SJSA1 (cell line): ENCODE measurements around the gene HTRA1. TPM values are rescaled to one million over a fixed set of nuclear protein-coding genes. Genes with fewer than 3 reads are reported as not detected.

Experiments used
- DNase-seq, 2 experiments: peaks; one replicate each; pipeline ENCODE4 v3.0.0-alpha.2; 2015 to 2020; ENCODE audit warnings: low spot score in 2 of 2, low read depth in 1 of 2
- H3K27ac ChIP-seq: fragments of 250-450 bp; sonication (Bioruptor Pico); 2 replicates; pipeline ENCODE4 v1.5.1; 2020; ENCODE audit warnings: mild to moderate bottlenecking, moderate library complexity
- H3K27me3 ChIP-seq: fragments of 250-450 bp; sonication (Bioruptor Pico); replicated peaks from 2 replicates; pipeline ENCODE4 v1.5.1; 2020; ENCODE audit warnings: mild to moderate bottlenecking, moderate library complexity
- H3K36me3 ChIP-seq: fragments of 250-450 bp; sonication (Bioruptor Pico); 2 replicates; pipeline ENCODE4 v1.5.1; 2020; ENCODE audit warnings: mild to moderate bottlenecking
- H3K4me1 ChIP-seq: fragments of 250-450 bp; sonication (Bioruptor Pico); replicated peaks from 2 replicates; pipeline ENCODE4 v1.6.1; 2021; ENCODE audit warnings: mild to moderate bottlenecking
- H3K4me3 ChIP-seq: fragments of 250-450 bp; sonication (Bioruptor Pico); 2 replicates; pipeline ENCODE4 v1.5.1; 2020; ENCODE audit warnings: mild to moderate bottlenecking
- H3K9me3 ChIP-seq: fragments of 250-450 bp; sonication (Bioruptor Pico); replicated peaks from 2 replicates; pipeline ENCODE4 v1.5.1; 2020; ENCODE audit warnings: mild to moderate bottlenecking
- total RNA-seq: library from RNA; depleted of rRNA; stranded (reverse); fragments of >200 nt; shearing (Covaris generic); gene quantifications from 2 replicates; pipeline ENCODE4 v1.2.3, GENCODE V29; 2014

The HTRA1 gene
- total RNA-seq, 1 experiment from 2014 or later, result 8.4 TPM

GRCh38 chr10:122461729-122462532, 578 bp downstream of the HTRA1 start:
- Histone ChIP-seq H3K27ac (no peak overlapping the region), H3K9me3 (no peaks in the 10 kb centered on the region), H3K27me3 (peaks cover 30% of the 10 kb centered on the region), H3K4me3 (peak overlapping the region; percentile 46), H3K4me1 (peaks cover 20% of the 10 kb centered on the region), H3K36me3 (no peaks in the 10 kb centered on the region)
- DNase-seq, result peak in 1 of 2 experiments; percentile 17

- peak in 1 of 2 experiments; percentile 21 for DNase-seq
- Histone ChIP-seq H3K27me3 (peaks cover 30% of the 10 kb centered on the region), H3K4me1 (peaks cover 20% of the 10 kb centered on the region), H3K9me3 (no peaks in the 10 kb centered on the region), H3K4me3 (peak overlapping the region; percentile 46), H3K27ac (no peak overlapping the region), H3K36me3 (no peaks in the 10 kb centered on the region)
Observed at GRCh38 chr10:122462533-122463465, 1.4 kb downstream of the HTRA1 start.

- no peak overlapping the region for H3K4me3 ChIP-seq
- peak in 1 of 2 experiments; percentile 32 for DNase-seq
Observed at GRCh38 chr10:122463466-122464249, 2.3 kb downstream of the HTRA1 start.

GRCh38 chr10:122464250-122464510, 2.8 kb downstream of the HTRA1 start:
- no peak overlapping the region for H3K4me3 ChIP-seq

More at GRCh38 chr10:122463466-122464249, 2.3 kb downstream of the HTRA1 start:
- peaks cover 28% of the 10 kb centered on the region for H3K27me3 ChIP-seq
- H3K4me1 ChIP-seq, result peaks cover 23% of the 10 kb centered on the region
- no peaks in the 10 kb centered on the region for H3K9me3 ChIP-seq
- no peaks in the 10 kb centered on the region for H3K36me3 ChIP-seq
- no peak overlapping the region for H3K27ac ChIP-seq

GRCh38 chr10:122464586-122464985, 3.2 kb downstream of the HTRA1 start:
- Histone ChIP-seq H3K9me3 (no peaks in the 10 kb centered on the region), H3K36me3 (no peaks in the 10 kb centered on the region), H3K4me1 (peaks cover 31% of the 10 kb centered on the region), H3K4me3 (no peak overlapping the region), H3K27me3 (peaks cover 28% of the 10 kb centered on the region), H3K27ac (no peak overlapping the region)
- DNase-seq, result peak in 1 of 2 experiments; percentile 28

More at GRCh38 chr10:122464250-122464510, 2.8 kb downstream of the HTRA1 start:
- no peak for DNase-seq
- H3K36me3 ChIP-seq, result no peaks in the 10 kb centered on the region
- H3K9me3 ChIP-seq, result no peaks in the 10 kb centered on the region
- H3K4me1 ChIP-seq, result peaks cover 26% of the 10 kb centered on the region
- peaks cover 28% of the 10 kb centered on the region for H3K27me3 ChIP-seq
- H3K27ac ChIP-seq, result no peak overlapping the region

- Histone ChIP-seq H3K4me1 (peaks cover 30% of the 10 kb centered on the region), H3K9me3 (no peaks in the 10 kb centered on the region), H3K4me3 (no peak overlapping the region), H3K36me3 (no peaks in the 10 kb centered on the region), H3K27ac (no peak overlapping the region), H3K27me3 (peaks cover 21% of the 10 kb centered on the region)
- DNase-seq, result no peak
Observed at GRCh38 chr10:122465401-122466040, 4.2 kb downstream of the HTRA1 start.

- Histone ChIP-seq H3K27me3 (peaks cover 12% of the 10 kb centered on the region), H3K36me3 (no peaks in the 10 kb centered on the region), H3K9me3 (no peaks in the 10 kb centered on the region), H3K27ac (no peak overlapping the region), H3K4me1 (peaks cover 23% of the 10 kb centered on the region), H3K4me3 (no peak overlapping the region)
- no peak for DNase-seq
Observed at GRCh38 chr10:122466951-122467381, 5.6 kb downstream of the HTRA1 start.

- peaks cover 4% of the 10 kb centered on the region for H3K27me3 ChIP-seq
- H3K9me3 ChIP-seq, result no peaks in the 10 kb centered on the region
- no peak overlapping the region for H3K4me3 ChIP-seq
- peaks cover 19% of the 10 kb centered on the region for H3K4me1 ChIP-seq
- H3K36me3 ChIP-seq, result no peaks in the 10 kb centered on the region
- DNase-seq, result no peak
- no peak overlapping the region for H3K27ac ChIP-seq
Observed at GRCh38 chr10:122467701-122468100, 6.3 kb downstream of the HTRA1 start.

GRCh38 chr10:122468307-122468925, 7.1 kb downstream of the HTRA1 start:
- no peaks in the 10 kb centered on the region for H3K9me3 ChIP-seq
- H3K36me3 ChIP-seq, result no peaks in the 10 kb centered on the region
- H3K27ac ChIP-seq, result no peak overlapping the region
- H3K4me1 ChIP-seq, result peaks cover 15% of the 10 kb centered on the region
- no peak for DNase-seq
- no peak overlapping the region for H3K4me3 ChIP-seq
- H3K27me3 ChIP-seq, result no peaks in the 10 kb centered on the region; the same call in 1 of the 2 replicates

GRCh38 chr10:122468926-122469781, 7.8 kb downstream of the HTRA1 start:
- Histone ChIP-seq H3K4me3 (no peak overlapping the region), H3K9me3 (no peaks in the 10 kb centered on the region), H3K27ac (no peak overlapping the region), H3K4me1 (peaks cover 15% of the 10 kb centered on the region), H3K27me3 (no peaks in the 10 kb centered on the region), H3K36me3 (no peaks in the 10 kb centered on the region)
- DNase-seq, result peak in 1 of 2 experiments; percentile 30

- Histone ChIP-seq H3K4me1 (peaks cover 15% of the 10 kb centered on the region), H3K4me3 (no peak overlapping the region), H3K9me3 (no peaks in the 10 kb centered on the region), H3K27ac (no peak overlapping the region), H3K36me3 (no peaks in the 10 kb centered on the region), H3K27me3 (no peaks in the 10 kb centered on the region)
- no peak for DNase-seq
Observed at GRCh38 chr10:122469848-122470247, 8.5 kb downstream of the HTRA1 start.

- DNase-seq, result no peak
- H3K27ac ChIP-seq, result no peak overlapping the region
- no peaks in the 10 kb centered on the region for H3K36me3 ChIP-seq
- H3K9me3 ChIP-seq, result no peaks in the 10 kb centered on the region
- H3K4me1 ChIP-seq, result peaks cover 15% of the 10 kb centered on the region
- no peak overlapping the region for H3K4me3 ChIP-seq
- no peaks in the 10 kb centered on the region for H3K27me3 ChIP-seq
Observed at GRCh38 chr10:122471531-122472177, 10.3 kb downstream of the HTRA1 start.
